Memory B cell (primary cell): ENCODE data around the gene CLTCL1.

ENCODE experiments used
- ATAC-seq: fragments of 150-1000 bp; cut with Tn5 transposase; 2 replicates; pipeline ENCODE4 v1.10.0; 2021; ENCODE audit warnings: low read depth, mild to moderate bottlenecking, moderate library complexity
- DNase-seq, 2 donors: peaks; one replicate each; pipeline ENCODE4 v3.0.0; 2022; ENCODE audit warnings: low spot score in 2 of 2
- H3K27ac Mint-ChIP-seq: one replicate; pipeline ENCODE4 v1.8.0; 2022; ENCODE audit warnings: mild to moderate bottlenecking, moderate library complexity, mixed read lengths
- H3K27me3 Mint-ChIP-seq: one replicate; pipeline ENCODE4 v1.8.0; 2022; ENCODE audit warnings: mixed read lengths
- H3K36me3 Mint-ChIP-seq: one replicate; pipeline ENCODE4 v1.8.0; 2022; ENCODE audit warnings: mild to moderate bottlenecking, mixed read lengths
- H3K4me1 Mint-ChIP-seq: one replicate; pipeline ENCODE4 v1.8.0; 2022; ENCODE audit warnings: mixed read lengths
- H3K4me3 Mint-ChIP-seq: one replicate; pipeline ENCODE4 v1.8.0; 2022; ENCODE audit warnings: mild to moderate bottlenecking, moderate library complexity, mixed read lengths
- H3K9me3 Mint-ChIP-seq: one replicate; pipeline ENCODE4 v1.8.0; 2022; ENCODE audit warnings: mixed read lengths

The CLTCL1 gene

GRCh38 chr22:19253143-19253542, 38.4 kb downstream of the CLTCL1 start:
- Mint-ChIP-seq H3K27ac (no peak overlapping the region), H3K4me3 (no peak overlapping the region), H3K4me1 (no peaks in the 10 kb centered on the region), H3K27me3 (peaks cover 5% of the 10 kb centered on the region), H3K36me3 (no peaks in the 10 kb centered on the region), H3K9me3 (peaks cover 2% of the 10 kb centered on the region)
- no peak for DNase-seq
- no peak for ATAC-seq

DNA sequence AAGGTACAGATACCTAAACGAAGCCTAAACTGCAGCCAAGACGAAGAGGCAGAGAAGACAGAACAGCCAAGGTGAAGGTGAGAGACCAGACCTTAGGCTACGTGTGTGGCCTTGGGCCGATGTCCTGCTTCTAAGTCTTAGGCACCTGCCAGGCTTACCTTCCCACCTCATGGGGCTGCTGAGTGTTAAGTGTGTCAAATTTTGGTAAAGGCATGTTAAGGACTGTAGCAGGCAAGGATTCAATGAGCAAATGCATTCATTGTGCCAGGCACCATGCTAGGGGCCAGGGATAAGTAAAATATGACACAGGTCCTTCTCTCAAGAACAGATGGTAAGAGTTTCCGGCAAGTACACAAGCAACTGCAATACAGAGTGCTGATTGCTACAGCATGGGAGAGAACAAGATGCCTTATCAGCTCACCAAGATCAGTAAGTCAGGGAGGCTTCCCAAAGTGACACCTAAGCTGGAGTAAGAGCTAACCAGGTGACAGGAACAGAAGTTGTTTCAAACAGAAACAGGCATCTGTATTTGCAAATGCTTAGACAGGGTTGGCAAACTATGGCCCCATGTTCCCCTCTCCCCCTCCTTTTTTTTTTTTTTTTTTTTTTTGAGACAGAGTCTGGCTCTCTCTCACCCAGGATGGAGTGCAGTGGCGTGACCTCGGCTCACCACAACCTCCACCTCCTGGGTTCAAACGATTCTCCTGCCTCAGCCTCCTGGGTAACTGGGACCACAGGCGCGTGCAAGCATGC, 46.7 kb downstream of the CLTCL1 start:
- no peak for ATAC-seq
- Mint-ChIP-seq H3K36me3 (no peaks in the 10 kb centered on the region), H3K27ac (no peak overlapping the region), H3K9me3 (no peaks in the 10 kb centered on the region), H3K4me1 (no peaks in the 10 kb centered on the region), H3K4me3 (no peak overlapping the region), H3K27me3 (peaks cover 5% of the 10 kb centered on the region)
- no peak for DNase-seq

DNA sequence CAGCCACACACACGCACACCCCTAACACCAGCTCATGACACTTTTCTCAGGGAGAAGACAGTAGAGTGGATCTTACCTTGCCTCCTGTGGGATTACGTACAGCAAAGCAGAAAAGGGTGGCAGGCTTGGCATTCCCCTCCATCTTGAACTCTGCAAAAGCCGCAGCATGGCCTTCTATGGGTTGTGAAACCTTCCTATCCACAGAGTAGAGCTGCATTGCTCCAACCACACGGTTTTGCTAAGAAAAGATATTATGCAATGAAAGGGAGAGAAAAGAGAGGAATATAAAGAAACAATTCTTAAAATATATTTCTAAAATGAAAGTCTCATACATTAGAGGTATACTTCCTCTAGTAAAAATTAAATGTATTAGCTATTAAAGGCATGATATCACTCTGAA, 48.8 kb downstream of the CLTCL1 start:
- H3K4me3 Mint-ChIP-seq, result no peak overlapping the region
- H3K36me3 Mint-ChIP-seq, result no peaks in the 10 kb centered on the region
- no peaks in the 10 kb centered on the region for H3K4me1 Mint-ChIP-seq
- H3K27me3 Mint-ChIP-seq, result peaks cover 5% of the 10 kb centered on the region
- DNase-seq, result no peak
- no peaks in the 10 kb centered on the region for H3K9me3 Mint-ChIP-seq
- no peak overlapping the region for H3K27ac Mint-ChIP-seq
- ATAC-seq, result no peak

GRCh38 chr22:19241593-19241906, 50.0 kb downstream of the CLTCL1 start:
- no peaks in the 10 kb centered on the region for H3K36me3 Mint-ChIP-seq

GRCh38 chr22:19240813-19241592, 50.5 kb downstream of the CLTCL1 start:
- Mint-ChIP-seq H3K4me1 (no peaks in the 10 kb centered on the region), H3K36me3 (no peaks in the 10 kb centered on the region), H3K27me3 (peaks cover 7% of the 10 kb centered on the region), H3K4me3 (no peak overlapping the region), H3K9me3 (no peaks in the 10 kb centered on the region), H3K27ac (no peak overlapping the region)
- no peak for ATAC-seq
- no peak for DNase-seq

More at GRCh38 chr22:19241593-19241906, 50.0 kb downstream of the CLTCL1 start:
- H3K4me3 Mint-ChIP-seq, result no peak overlapping the region
- no peak for DNase-seq
- H3K4me1 Mint-ChIP-seq, result no peaks in the 10 kb centered on the region
- H3K27me3 Mint-ChIP-seq, result peaks cover 7% of the 10 kb centered on the region
- no peak for ATAC-seq
- H3K9me3 Mint-ChIP-seq, result no peaks in the 10 kb centered on the region
- H3K27ac Mint-ChIP-seq, result no peak overlapping the region

- DNase-seq (no peak), ATAC-seq (no peak)
- Mint-ChIP-seq H3K4me1 (no peaks in the 10 kb centered on the region), H3K4me3 (no peak overlapping the region), H3K27ac (no peak overlapping the region), H3K9me3 (no peaks in the 10 kb centered on the region), H3K27me3 (peaks cover 11% of the 10 kb centered on the region), H3K36me3 (no peaks in the 10 kb centered on the region)
These were observed 52.1 kb downstream of the CLTCL1 start for GRCh38 chr22:19239464-19239863.

DNA sequence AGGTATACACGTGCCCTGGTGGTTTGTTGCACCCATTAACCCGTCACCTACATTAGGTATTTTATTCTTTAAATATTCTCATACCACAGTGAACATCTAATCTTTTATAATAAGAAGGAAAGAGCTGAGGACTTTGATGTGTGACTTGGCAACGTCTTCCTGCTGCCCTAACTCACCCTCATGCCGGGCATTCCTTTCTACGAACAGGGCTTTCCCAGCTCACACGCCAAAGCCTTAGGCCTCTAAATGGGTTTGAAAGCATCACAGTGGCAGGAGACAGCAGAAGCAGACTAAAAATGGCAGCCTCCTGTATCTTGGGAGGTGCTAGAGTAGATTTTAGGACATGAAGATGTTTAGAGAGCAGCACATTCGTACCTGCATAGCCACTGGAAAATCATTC, 52.6 kb downstream of the CLTCL1 start:
- no peaks in the 10 kb centered on the region for H3K4me1 Mint-ChIP-seq
- no peak for DNase-seq
- no peaks in the 10 kb centered on the region for H3K9me3 Mint-ChIP-seq
- no peaks in the 10 kb centered on the region for H3K36me3 Mint-ChIP-seq
- no peak overlapping the region for H3K27ac Mint-ChIP-seq
- no peak for ATAC-seq
- no peak overlapping the region for H3K4me3 Mint-ChIP-seq
- H3K27me3 Mint-ChIP-seq, result peaks cover 13% of the 10 kb centered on the region

- Mint-ChIP-seq H3K27me3 (peaks cover 13% of the 10 kb centered on the region), H3K4me3 (no peak overlapping the region), H3K36me3 (no peaks in the 10 kb centered on the region), H3K27ac (no peak overlapping the region), H3K4me1 (no peaks in the 10 kb centered on the region), H3K9me3 (no peaks in the 10 kb centered on the region)
- ATAC-seq (no peak), DNase-seq (no peak)
These were observed 55.6 kb downstream of the CLTCL1 start for GRCh38 chr22:19235874-19236273.

GRCh38 chr22:19234126-19234896, 57.2 kb downstream of the CLTCL1 start:
- Mint-ChIP-seq H3K4me1 (no peaks in the 10 kb centered on the region), H3K9me3 (no peaks in the 10 kb centered on the region), H3K36me3 (no peaks in the 10 kb centered on the region), H3K27ac (no peak overlapping the region), H3K27me3 (peaks cover 10% of the 10 kb centered on the region), H3K4me3 (no peak overlapping the region)
- DNase-seq (no peak), ATAC-seq (no peak)

DNA sequence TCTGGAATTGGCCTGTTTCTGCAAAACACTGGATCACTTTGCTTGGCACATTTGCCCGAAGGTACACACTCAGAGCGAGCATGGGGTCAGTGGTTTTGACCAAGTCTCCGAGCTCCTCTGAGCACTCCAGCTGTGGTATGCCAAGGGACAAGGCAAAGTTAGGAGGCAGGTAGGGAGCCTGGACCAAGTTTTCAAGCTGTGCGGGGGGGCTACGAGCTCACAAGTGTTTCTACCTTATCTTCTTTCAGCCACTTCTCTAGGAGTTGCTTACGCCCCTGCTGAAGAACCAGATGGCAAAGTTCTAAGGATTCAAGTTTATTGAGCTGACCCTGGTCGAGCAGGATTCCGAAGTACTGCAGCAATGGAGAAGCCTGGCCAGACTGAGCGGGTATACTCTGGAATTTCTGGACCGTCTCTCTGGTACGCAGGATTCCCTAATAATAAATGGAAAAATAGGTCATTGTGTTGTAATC, 58.3 kb downstream of the CLTCL1 start:
- Mint-ChIP-seq H3K9me3 (no peaks in the 10 kb centered on the region), H3K4me1 (no peaks in the 10 kb centered on the region), H3K27ac (no peak overlapping the region), H3K4me3 (no peak overlapping the region), H3K27me3 (peaks cover 10% of the 10 kb centered on the region), H3K36me3 (no peaks in the 10 kb centered on the region)
- DNase-seq (no peak), ATAC-seq (no peak)

- Mint-ChIP-seq H3K9me3 (no peaks in the 10 kb centered on the region), H3K4me3 (no peak overlapping the region), H3K27ac (no peak overlapping the region), H3K27me3 (peaks cover 11% of the 10 kb centered on the region), H3K36me3 (no peaks in the 10 kb centered on the region), H3K4me1 (no peaks in the 10 kb centered on the region)
- ATAC-seq (no peak), DNase-seq (no peak)
These were observed 58.9 kb downstream of the CLTCL1 start for GRCh38 chr22:19232623-19233022.

- no peak overlapping the region for H3K4me3 Mint-ChIP-seq
- H3K27ac Mint-ChIP-seq, result no peak overlapping the region
- no peak for DNase-seq
- no peaks in the 10 kb centered on the region for H3K4me1 Mint-ChIP-seq
- no peak for ATAC-seq
- H3K36me3 Mint-ChIP-seq, result no peaks in the 10 kb centered on the region
- H3K27me3 Mint-ChIP-seq, result peaks cover 9% of the 10 kb centered on the region
- no peaks in the 10 kb centered on the region for H3K9me3 Mint-ChIP-seq
These were observed 59.5 kb downstream of the CLTCL1 start for GRCh38 chr22:19231986-19232385.

DNA sequence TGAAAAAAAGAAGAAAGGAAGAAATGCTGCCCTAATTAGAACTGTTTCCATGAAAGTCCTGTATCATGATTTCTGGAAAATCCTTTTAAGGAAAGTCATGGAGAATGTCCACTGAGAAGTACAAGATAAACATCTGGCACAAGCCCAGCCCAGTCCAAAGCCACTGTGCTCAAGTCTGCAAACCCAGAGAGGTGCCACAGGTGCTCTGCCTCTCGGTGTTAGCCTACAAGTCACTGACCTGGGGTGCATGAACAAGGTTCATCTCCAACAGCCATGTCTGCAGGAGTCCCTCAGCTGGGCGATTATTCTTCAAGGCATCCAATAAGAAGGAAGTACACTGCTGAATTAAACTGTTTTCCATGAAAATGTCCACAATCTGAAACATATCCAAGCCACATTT, 61.9 kb downstream of the CLTCL1 start:
- Mint-ChIP-seq H3K9me3 (no peaks in the 10 kb centered on the region), H3K4me1 (no peaks in the 10 kb centered on the region), H3K36me3 (no peaks in the 10 kb centered on the region), H3K27me3 (peaks cover 6% of the 10 kb centered on the region), H3K4me3 (no peak overlapping the region), H3K27ac (no peak overlapping the region)
- DNase-seq (no peak), ATAC-seq (no peak)

GRCh38 chr22:19228179-19228578, 63.3 kb downstream of the CLTCL1 start:
- Mint-ChIP-seq H3K36me3 (no peaks in the 10 kb centered on the region), H3K4me1 (no peaks in the 10 kb centered on the region), H3K27me3 (peaks cover 3% of the 10 kb centered on the region), H3K4me3 (no peak overlapping the region), H3K9me3 (no peaks in the 10 kb centered on the region), H3K27ac (no peak overlapping the region)
- DNase-seq, result no peak
- no peak for ATAC-seq
